CD14-positive monocyte (primary cell): ENCODE measurements around the gene PEX12. TPM values are rescaled to one million over a fixed set of nuclear protein-coding genes. Genes with fewer than 3 reads are reported as not detected.

Source experiments
- DNase-seq, 3 donors: peaks; one replicate each; pipeline ENCODE4 v3.0.0-alpha.2; 2011 to 2022
- H2AFZ ChIP-seq: 2 replicates; pipeline ENCODE4 v1.6.0; 2012; ENCODE audit warnings: mild to moderate bottlenecking, low read depth, low read length, inconsistent platforms; ENCODE audit not compliant: insufficient read depth, poor library complexity, severe bottlenecking
- H3K27ac ChIP-seq, 2 donors: 1 replicate in 1 of 2; 2 replicates in 1 of 2; pipeline ENCODE4 v1.5.1; 2012 to 2013; ENCODE audit warnings: low read length in 2 of 2, control low read depth in 1 of 2, inconsistent platforms in 1 of 2, low read depth in 1 of 2, mild to moderate bottlenecking in 1 of 2
- H3K27me3 ChIP-seq, 2 donors: one replicate each; pipeline versions ENCODE4 v1.6.0 to v1.6.1; 2011 to 2013; ENCODE audit warnings: low read length in 2 of 2; ENCODE audit not compliant: control insufficient read depth in 2 of 2, insufficient read depth in 2 of 2
- H3K36me3 ChIP-seq, 2 donors: replicated peaks in 1 of 2; 1 replicate in 1 of 2; 2 replicates in 1 of 2; pipeline versions ENCODE4 v1.5.1 to v1.6.1; 2012 to 2013; ENCODE audit warnings: low read length in 2 of 2, control low read depth in 1 of 2, inconsistent platforms in 1 of 2, mild to moderate bottlenecking in 1 of 2; ENCODE audit not compliant: insufficient read depth in 2 of 2, control insufficient read depth in 1 of 2
- H3K4me1 ChIP-seq, 2 donors: 1 replicate in 1 of 2; 2 replicates in 1 of 2; pipeline versions ENCODE4 v1.5.1 to v1.6.1; 2012 to 2013; ENCODE audit warnings: low read length in 2 of 2, control low read depth in 1 of 2, inconsistent platforms in 1 of 2, mild to moderate bottlenecking in 1 of 2, moderate library complexity in 1 of 2; ENCODE audit not compliant: insufficient read depth in 2 of 2, control insufficient read depth in 1 of 2
- H3K4me2 ChIP-seq: replicated peaks from 2 replicates; pipeline ENCODE3; 2012; ENCODE audit warnings: low read length, moderate library complexity, mild to moderate bottlenecking; ENCODE audit not compliant: poor library complexity, severe bottlenecking; ENCODE audit errors: extremely low read depth
- H3K4me3 ChIP-seq, 3 experiments: fragments of 200-600 bp in 1 of 3; sonication (generic) in 1 of 3; replicated peaks in 1 of 3; 1 replicate in 2 of 3; 2 replicates in 1 of 3; pipeline ENCODE4 v1.5.1; 2011 to 2013; ENCODE audit warnings: low read length in 3 of 3, mild to moderate bottlenecking in 3 of 3, control low read depth in 2 of 3, low read depth in 2 of 3, inconsistent platforms in 1 of 3, moderate library complexity in 1 of 3
- H3K79me2 ChIP-seq: 2 replicates; pipeline ENCODE4 v1.6.0; 2012; ENCODE audit warnings: mild to moderate bottlenecking, control low read depth, inconsistent platforms, low read length, moderate library complexity; ENCODE audit not compliant: insufficient read depth
- H3K9ac ChIP-seq: 2 replicates; pipeline ENCODE4 v1.6.0; 2017; ENCODE audit warnings: low read length, mild to moderate bottlenecking; ENCODE audit not compliant: insufficient read depth, poor library complexity, severe bottlenecking
- H3K9me3 ChIP-seq, 2 donors: replicated peaks in 1 of 2; 1 replicate in 1 of 2; 2 replicates in 1 of 2; pipeline versions ENCODE4 v1.5.1 to v1.6.1; 2012 to 2013; ENCODE audit warnings: low read length in 2 of 2, control low read depth in 1 of 2; ENCODE audit not compliant: control insufficient read depth in 1 of 2, insufficient read depth in 1 of 2
- H4K20me1 ChIP-seq: 2 replicates; pipeline ENCODE4 v1.6.0; 2012; ENCODE audit warnings: mild to moderate bottlenecking, low read length, control low read depth, moderate library complexity; ENCODE audit not compliant: insufficient read depth
- H3K27ac Mint-ChIP-seq, 7 donors: one replicate each; pipeline ENCODE4 v1.8.0; 2020; ENCODE audit warnings: mild to moderate bottlenecking in 7 of 7, mixed read lengths in 7 of 7, moderate library complexity in 6 of 7, inconsistent platforms in 2 of 7
- H3K27me3 Mint-ChIP-seq, 3 donors: one replicate each; pipeline ENCODE4 v1.8.0; 2021 to 2022; ENCODE audit warnings: low read depth in 3 of 3, mild to moderate bottlenecking in 3 of 3, mixed read lengths in 3 of 3, moderate library complexity in 3 of 3, inconsistent platforms in 1 of 3
- H3K36me3 Mint-ChIP-seq, 2 donors: one replicate each; pipeline ENCODE4 v1.8.0; 2020; ENCODE audit warnings: mixed read lengths in 2 of 2, inconsistent platforms in 1 of 2, mild to moderate bottlenecking in 1 of 2
- H3K4me1 Mint-ChIP-seq: one replicate; pipeline ENCODE4 v1.8.0; 2020; ENCODE audit warnings: mild to moderate bottlenecking, mixed read lengths
- H3K4me3 Mint-ChIP-seq, 2 donors: one replicate each; pipeline ENCODE4 v1.8.0; 2020; ENCODE audit warnings: mild to moderate bottlenecking in 2 of 2, mixed read lengths in 2 of 2, moderate library complexity in 1 of 2
- H3K9me3 Mint-ChIP-seq, 7 donors: one replicate each; pipeline ENCODE4 v1.8.0; 2020 to 2022; ENCODE audit warnings: mixed read lengths in 7 of 7, mild to moderate bottlenecking in 6 of 7, moderate library complexity in 6 of 7, inconsistent platforms in 2 of 7
- WGBS: methylation state at CpG from one replicate; pipeline ENCODE4 v1.1.5; 2013; ENCODE audit warnings: missing lambda C conversion rate; ENCODE audit not compliant: insufficient coverage; 5-methylcytosine and 5-hydroxymethylcytosine counted together
- intact Hi-C, 2 donors: fragments of 100-400 bp; cut with micrococcal nuclease; formaldehyde crosslinking; loops; one replicate each; pipeline versions ENCODE4 v1.15.0 to v1.15.1; 2023
- polyA plus RNA-seq, 3 donors: library from polyadenylated mRNA; depleted of rRNA in 1 of 3; unstranded in 2 of 3; stranded (reverse) in 1 of 3; fragments of 300-500 nt in 2 of 3; fragments of >200 nt in 1 of 3; fragmentation: Illumina TruSeq in 2 of 3; gene quantifications; 1 replicate in 2 of 3; 2 replicates in 1 of 3; pipeline ENCODE4 v1.2.3, GENCODE V29; 2012 to 2021
- TF ChIP-seq, protein P1 (sequence below): fragments of 200-600 bp; IDR thresholded peaks from one replicate; pipeline ENCODE4 v1.8.0; 2022; ENCODE audit warnings: antibody characterized with exemption, mild to moderate bottlenecking

The PEX12 gene
- polyA plus RNA-seq, 3 donors, result 0.08 to 0.72 (median 0.31) TPM

DNA sequence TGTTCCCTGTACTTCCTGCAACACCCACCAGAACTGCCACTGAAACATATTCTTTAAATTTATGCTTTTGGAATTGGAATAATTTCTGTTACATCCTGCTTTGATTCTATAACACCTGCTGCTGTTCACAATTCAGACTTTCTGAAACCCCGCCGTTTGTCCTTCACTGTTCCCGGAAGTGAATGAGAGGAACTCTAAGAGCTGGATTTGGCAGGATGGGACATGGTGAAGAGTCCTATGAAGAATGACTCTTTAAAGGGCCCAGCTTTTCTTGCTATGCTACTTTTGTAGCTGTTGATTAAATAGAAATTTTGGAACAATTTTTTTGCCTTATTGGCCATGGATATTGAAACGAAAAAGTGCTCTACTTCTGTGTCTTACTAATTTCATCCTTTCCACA is 17.7 kb upstream of the PEX12 start:
- Histone ChIP-seq H3K4me1 (no peaks in the 10 kb centered on the region), H3K27me3 (no peaks in the 10 kb centered on the region), H3K9me3 (no peaks in the 10 kb centered on the region), H3K27ac (no peak overlapping the region), H3K79me2 (peaks cover 31% of the 10 kb centered on the region), H3K4me3 (no peak overlapping the region), H3K9ac (no peak overlapping the region), H3K36me3 (peaks cover 65 to 74% of the 10 kb centered on the region in 2 donors), H4K20me1 (peaks cover 13% of the 10 kb centered on the region), H3K4me2 (no peak overlapping the region), H2AFZ (no peak overlapping the region)
- WGBS, result no CpG with 5 or more reads among the region's 4 CpGs
- no peaks in the 10 kb centered on the region for H3K27me3 Mint-ChIP-seq
- H3K27ac Mint-ChIP-seq, result peak overlapping the region in 1 of 7 donors; percentile 33
- intact Hi-C loops, result no loop called here
- H3K4me3 Mint-ChIP-seq, result no peak overlapping the region
- TF ChIP-seq, protein P1, sequence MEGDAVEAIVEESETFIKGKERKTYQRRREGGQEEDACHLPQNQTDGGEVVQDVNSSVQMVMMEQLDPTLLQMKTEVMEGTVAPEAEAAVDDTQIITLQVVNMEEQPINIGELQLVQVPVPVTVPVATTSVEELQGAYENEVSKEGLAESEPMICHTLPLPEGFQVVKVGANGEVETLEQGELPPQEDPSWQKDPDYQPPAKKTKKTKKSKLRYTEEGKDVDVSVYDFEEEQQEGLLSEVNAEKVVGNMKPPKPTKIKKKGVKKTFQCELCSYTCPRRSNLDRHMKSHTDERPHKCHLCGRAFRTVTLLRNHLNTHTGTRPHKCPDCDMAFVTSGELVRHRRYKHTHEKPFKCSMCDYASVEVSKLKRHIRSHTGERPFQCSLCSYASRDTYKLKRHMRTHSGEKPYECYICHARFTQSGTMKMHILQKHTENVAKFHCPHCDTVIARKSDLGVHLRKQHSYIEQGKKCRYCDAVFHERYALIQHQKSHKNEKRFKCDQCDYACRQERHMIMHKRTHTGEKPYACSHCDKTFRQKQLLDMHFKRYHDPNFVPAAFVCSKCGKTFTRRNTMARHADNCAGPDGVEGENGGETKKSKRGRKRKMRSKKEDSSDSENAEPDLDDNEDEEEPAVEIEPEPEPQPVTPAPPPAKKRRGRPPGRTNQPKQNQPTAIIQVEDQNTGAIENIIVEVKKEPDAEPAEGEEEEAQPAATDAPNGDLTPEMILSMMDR, result no peak
- no peaks in the 10 kb centered on the region for H3K4me1 Mint-ChIP-seq
- H3K9me3 Mint-ChIP-seq, result no peaks in the 10 kb centered on the region
- peaks cover 55 to 69% of the 10 kb centered on the region in 2 donors for H3K36me3 Mint-ChIP-seq
- DNase-seq, result no peak

DNA sequence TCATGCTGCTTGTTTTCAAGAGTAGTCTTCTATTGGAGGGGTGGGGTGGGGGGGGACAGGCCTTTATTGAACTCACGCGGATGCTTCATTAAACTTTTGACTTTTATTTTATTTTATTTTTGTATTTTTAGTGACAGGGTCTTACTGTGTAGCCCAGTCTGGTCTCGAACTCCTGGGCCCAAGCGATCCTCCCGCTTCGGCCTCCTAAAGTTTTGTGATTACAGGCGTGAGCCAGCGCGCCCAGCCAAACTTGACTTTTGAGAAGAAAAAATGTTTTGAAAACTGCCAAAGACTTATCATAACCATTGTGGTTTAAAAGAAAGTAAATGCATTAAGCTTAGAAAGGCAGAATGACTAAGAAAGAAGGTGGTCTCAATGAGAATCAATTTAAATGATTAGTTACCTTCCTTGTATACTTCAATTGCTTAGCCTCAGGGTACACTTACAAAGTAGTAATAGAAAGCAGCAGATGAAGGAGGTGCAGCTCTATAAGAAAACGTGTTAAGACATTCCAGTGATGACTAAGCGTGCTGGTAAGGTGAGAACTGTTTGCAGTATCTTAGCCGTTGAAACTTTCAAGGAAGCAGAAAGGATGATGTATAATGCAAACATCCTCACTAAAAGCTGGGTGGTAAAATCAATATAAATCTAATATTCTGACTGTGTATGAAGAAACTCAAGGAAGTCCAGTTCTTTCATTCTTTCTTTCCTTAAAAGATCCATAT is 10.0 kb upstream of the PEX12 start:
- Histone ChIP-seq H2AFZ (peak overlapping the region; percentile 91), H3K4me3 (peak overlapping the region; percentile 83 to 100 (median 97)), H3K27ac (no peak overlapping the region), H3K79me2 (peaks cover 62% of the 10 kb centered on the region), H3K36me3 (no peaks in the 10 kb centered on the region), H3K4me1 (peaks cover 23 to 39% of the 10 kb centered on the region in 2 donors), H3K9ac (no peak overlapping the region), H3K4me2 (peak overlapping the region; percentile 95), H3K27me3 (no peaks in the 10 kb centered on the region), H4K20me1 (peaks cover 1% of the 10 kb centered on the region), H3K9me3 (no peaks in the 10 kb centered on the region)
- peaks cover 38% of the 10 kb centered on the region for H3K4me1 Mint-ChIP-seq
- H3K9me3 Mint-ChIP-seq, result no peaks in the 10 kb centered on the region
- H3K36me3 Mint-ChIP-seq, result peaks cover 0 to 3% of the 10 kb centered on the region in 2 donors
- TF ChIP-seq, protein P1, result no peak
- peak in 1 of 3 donors; percentile 27 for DNase-seq
- peak overlapping the region; percentile 98 for H3K4me3 Mint-ChIP-seq
- 88% methylated on average over 4 of the region's 12 CpGs for WGBS
- peak overlapping the region in 4 of 7 donors; percentile 96 to 100 (median 98) for H3K27ac Mint-ChIP-seq
- intact Hi-C loops, result no loop called here
- peaks cover 0 to 7% (median under 1%) of the 10 kb centered on the region in 3 donors for H3K27me3 Mint-ChIP-seq
